Germinal center (tissue), 1 donor: Measurements from ENCODE around the gene FHOD3.

ENCODE experiments used
- DNase-seq: peaks from one replicate; pipeline ENCODE4 v3.0.0; 2012; ENCODE audit warnings: mixed read lengths, low spot score

Gene FHOD3

GRCh38 chr18:36386150-36386920, 88.8 kb downstream of the FHOD3 start:
- DNase-seq = no peak

DNA sequence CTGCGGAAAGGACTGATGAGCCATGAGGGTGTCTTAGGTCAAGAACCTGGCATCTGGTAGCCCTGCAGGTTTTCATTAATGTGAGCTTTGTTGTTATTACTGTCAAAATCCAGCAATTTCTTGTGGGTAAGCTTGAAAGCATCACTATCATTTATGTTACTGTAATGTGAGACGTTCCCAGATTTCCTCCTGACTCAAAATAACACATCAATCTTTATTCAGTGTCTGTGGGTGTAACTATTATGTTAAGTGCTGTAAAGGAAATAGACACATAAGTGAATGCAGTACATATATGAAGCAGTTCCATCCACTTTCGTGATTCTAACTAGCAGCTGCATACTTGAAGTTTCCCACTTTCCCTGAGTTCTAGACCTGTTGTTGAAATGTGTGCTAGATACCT, 89.8 kb downstream of the FHOD3 start:
- no peak for DNase-seq

- DNase-seq = no peak
Observed at GRCh38 chr18:36388310-36388709, 90.8 kb downstream of the FHOD3 start.

DNA sequence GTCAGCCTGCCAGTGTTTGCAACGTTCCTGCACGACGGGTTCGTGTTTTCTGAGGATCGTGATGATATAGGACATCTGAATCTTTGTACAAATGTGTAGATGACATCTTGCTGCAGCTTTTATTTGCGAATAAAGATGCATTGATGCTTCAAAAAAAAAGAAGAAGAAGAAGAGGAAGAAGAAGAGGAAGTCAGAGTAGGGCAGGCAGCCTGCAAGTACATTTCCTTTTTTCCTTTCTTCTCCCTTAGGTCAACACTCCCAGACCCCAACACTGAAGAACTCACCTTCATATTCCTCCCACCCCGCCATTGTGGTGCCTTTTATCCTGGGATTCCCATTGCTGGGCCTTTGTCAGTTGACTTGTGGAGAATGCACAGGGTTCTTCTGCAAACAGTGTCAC, 91.5 kb downstream of the FHOD3 start:
- no peak for DNase-seq

GRCh38 chr18:36389811-36390581, 92.5 kb downstream of the FHOD3 start:
- no peak for DNase-seq

GRCh38 chr18:36391426-36392145, 94.1 kb downstream of the FHOD3 start:
- no peak for DNase-seq

DNA sequence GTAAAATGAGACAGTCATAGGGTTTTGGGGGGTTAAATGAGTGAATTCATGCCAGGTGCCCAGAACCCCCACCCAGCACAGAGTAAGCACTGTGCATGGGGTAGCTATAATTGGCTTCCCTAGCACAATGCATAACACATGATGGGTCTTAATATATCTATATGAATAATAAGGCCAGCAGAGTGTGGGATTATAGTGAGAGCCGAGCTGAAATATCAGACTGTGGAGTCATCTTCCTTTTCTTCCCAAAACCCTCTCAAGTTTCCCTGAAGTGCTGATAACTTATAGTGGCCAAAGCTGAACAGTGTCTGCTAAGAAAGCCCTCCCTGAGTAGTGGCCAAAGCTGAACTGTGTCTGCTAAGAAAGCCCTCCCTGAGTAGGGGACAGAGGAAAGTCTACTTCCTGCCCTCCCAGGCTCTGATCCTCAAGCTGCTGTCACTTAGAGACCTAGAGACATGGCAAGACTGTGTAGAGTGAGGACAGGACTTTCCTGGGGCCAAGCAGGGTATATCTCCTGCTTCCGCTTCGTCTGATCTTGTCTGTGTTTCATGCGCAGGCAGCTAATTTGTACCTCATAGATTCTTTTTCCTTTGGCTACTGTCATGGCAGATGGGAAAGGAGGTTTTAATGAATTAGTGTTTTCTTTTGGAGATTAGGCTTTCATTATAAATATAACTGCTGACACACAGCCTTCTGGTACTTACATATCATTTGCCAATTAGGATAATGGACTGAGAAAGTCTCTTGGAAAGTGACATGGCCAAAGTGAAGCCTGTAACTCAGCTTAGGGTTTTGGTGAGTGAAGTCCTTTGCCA, 94.9 kb downstream of the FHOD3 start:
- no peak for DNase-seq

DNA sequence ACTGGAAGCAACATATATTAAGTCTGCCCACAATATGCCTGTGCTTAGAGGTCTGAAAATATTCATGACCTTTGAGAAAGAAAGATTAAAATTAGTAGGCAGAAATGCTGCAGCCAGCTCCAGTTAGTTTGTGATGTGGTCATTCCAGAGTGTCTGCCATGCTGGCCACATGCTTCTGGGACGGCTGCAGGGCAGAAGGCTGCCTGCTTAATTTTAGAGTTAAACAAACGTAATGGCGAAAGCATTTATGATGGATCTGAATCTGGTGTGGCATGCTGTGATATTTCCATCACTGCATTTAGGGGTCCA, 95.4 kb downstream of the FHOD3 start:
- no peak for DNase-seq

DNA sequence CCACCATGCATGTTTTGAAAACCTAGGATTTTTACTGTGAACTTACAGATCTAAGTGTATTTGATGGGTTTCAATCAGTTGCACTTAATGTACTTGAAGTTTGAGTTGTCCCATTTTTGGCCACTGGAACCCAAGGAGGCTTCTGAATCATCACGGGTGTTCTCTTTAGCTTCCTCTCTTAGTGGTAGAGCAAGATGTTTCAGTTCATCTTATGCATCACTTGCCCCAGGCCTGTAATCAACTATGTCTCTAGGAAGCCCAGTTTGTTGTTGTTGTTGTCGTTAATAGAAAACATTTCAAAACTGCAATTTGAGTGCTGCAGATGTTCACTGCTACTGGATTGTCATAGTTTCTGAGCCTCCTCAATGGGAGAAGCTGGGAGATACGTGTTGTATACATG, 97.0 kb downstream of the FHOD3 start:
- no peak for DNase-seq

DNA sequence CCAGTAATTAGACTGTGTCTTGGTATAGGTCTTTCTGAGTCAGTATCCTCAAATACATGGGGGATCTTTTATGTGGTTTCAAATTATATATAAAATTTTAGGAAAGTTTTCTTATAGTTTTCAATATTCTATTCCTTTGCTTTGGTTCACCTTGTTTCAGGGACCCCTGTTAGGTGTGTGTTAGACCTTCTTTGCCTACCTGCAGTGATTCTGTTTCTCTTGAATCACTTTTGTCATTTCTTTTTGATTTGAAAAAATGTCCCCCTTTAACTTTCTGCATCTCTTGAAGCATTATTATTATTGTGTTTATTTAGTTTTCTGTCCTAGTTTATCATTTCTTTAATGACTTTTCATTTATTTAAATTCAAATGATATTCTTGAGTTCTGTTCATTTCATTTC, 98.7 kb downstream of the FHOD3 start:
- DNase-seq = no peak

GRCh38 chr18:36397033-36397432, 99.5 kb downstream of the FHOD3 start:
- DNase-seq = no peak

- no peak for DNase-seq
Observed at GRCh38 chr18:36398419-36398818, 100.9 kb downstream of the FHOD3 start.

DNA sequence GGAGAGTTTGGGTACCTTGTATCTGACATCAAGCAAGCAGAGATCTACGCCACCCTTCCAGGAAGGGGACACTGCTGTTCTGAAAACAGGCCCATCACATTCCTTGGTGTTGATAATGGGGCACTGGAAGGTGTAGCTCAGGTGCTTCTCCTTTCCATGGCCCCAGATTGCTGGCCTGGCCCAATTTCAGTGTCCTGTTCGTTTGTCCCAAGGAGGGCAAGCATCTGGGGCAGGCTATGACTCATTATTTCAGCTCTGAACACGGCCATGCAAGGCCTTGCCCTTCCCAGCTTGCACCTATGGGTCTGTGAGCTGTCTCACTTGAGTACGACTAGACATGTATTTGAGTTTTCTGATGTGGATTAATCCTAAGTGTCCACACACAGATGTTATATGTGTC, 101.5 kb downstream of the FHOD3 start:
- no peak for DNase-seq

DNA sequence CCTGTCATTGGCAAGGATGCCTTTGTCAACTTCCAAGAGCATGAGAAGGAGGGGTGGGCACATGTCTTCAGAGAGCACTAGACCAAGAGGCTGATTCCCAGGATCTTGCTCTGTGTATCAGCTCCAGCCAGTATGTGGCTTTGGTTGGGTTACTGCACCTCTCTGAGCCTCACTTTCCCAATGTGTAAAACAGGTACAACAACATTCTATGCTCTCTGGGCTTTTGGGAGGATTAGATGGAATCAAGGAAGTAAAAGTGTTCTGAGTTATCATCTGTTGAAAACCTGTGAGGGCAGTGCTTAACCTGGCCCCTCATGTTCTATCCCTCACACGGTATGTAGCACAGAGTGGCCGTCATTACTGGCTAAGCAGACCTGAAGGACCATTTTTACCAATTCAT, 103.9 kb downstream of the FHOD3 start:
- no peak for DNase-seq

- DNase-seq = no peak
Observed at GRCh38 chr18:36402765-36403396, 105.4 kb downstream of the FHOD3 start.

GRCh38 chr18:36403896-36404820, 106.6 kb downstream of the FHOD3 start:
- DNase-seq = no peak

DNA sequence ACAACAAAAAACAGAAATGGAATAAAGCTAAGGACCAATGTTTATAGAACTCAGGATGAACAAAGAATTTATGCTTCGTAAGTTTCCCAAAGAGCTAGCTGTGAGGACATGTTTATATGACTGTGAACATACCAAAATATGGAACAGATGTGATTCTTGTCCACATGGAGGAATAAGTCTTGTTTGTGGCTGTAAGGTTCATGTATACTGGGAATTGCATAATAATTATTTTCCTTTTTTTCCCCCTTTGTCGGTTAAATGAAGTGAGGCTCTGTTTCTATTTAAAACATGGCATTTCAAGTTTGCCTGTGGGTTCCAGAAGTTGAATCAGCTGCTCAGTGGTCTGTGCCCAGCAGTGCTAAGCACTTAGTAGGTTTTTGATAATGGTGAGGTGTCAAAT, 108.1 kb downstream of the FHOD3 start:
- DNase-seq = no peak

- DNase-seq = no peak
Observed at GRCh38 chr18:36406805-36407204, 109.3 kb downstream of the FHOD3 start.

GRCh38 chr18:36408606-36409005, 111.1 kb downstream of the FHOD3 start:
- no peak for DNase-seq

GRCh38 chr18:36409779-36410178, 112.3 kb downstream of the FHOD3 start:
- no peak for DNase-seq

DNA sequence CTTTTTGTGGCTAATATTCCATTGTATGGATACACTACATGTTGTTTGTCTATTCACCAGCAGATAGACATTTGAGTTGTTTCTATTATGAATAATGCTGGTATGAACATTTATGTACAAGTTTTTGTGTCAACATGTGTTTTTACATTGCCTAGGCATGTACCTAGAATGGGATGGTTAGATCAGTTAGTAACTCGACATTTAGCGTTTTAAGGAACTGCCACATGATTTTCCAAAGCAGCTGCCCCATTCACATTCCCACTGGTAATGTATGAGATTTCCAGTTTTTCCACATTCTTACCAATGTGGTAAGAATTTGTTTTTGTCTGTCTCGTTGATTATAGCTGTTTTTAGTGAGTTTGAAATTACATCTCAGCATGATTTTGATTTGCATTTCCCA, 112.8 kb downstream of the FHOD3 start:
- no peak for DNase-seq
